PC-9 (cell line): ENCODE measurements around the gene B4GALNT3. TPM values are rescaled to one million over a fixed set of nuclear protein-coding genes. Genes with fewer than 3 reads are reported as not detected.

ENCODE experiments used
- BruUV-seq: library from RNA; stranded (reverse); fragments of 400-500 nt; replicated peaks from 2 replicates; lab custom pipeline; 2021; lab: Mats Ljungman, UMichigan
- CTCF ChIA-PET: fragments of 300-600 bp; sonication (Branson Sonifier 250); formaldehyde crosslinking; loops from one replicate; lab custom pipeline; 2022; ENCODE audit warnings: antibody characterized with exemption; lab: Charles Lee
- POLR2A ChIA-PET: fragments of 300-600 bp; sonication (Branson Sonifier 250); formaldehyde crosslinking; loops from one replicate; lab custom pipeline; 2022; ENCODE audit warnings: antibody characterized with exemption; ENCODE audit not compliant: unreplicated experiment; lab: Charles Lee
- DNase-seq, 2 experiments: peaks; one replicate each; pipeline versions ENCODE4 v3.0.0 to v3.0.0-alpha.2; 2015 to 2022; ENCODE audit warnings: mixed read lengths in 1 of 2
- H2AFZ ChIP-seq: fragments of 200-600 bp; sonication (generic); 2 replicates; pipeline ENCODE4 v1.8.1; 2017; ENCODE audit warnings: antibody characterized with exemption
- H3F3A ChIP-seq: fragments of 200-600 bp; sonication (generic); 2 replicates; pipeline ENCODE4 v1.8.1; 2017; ENCODE audit warnings: antibody characterized with exemption, mild to moderate bottlenecking, low read depth; ENCODE audit not compliant: insufficient read depth
- H3K27ac ChIP-seq: fragments of 200-600 bp; sonication (generic); 2 replicates; pipeline ENCODE4 v1.6.1; 2016; ENCODE audit warnings: mixed run types
- H3K27me3 ChIP-seq: fragments of 200-600 bp; sonication (generic); 2 replicates; pipeline ENCODE4 v1.6.1; 2016; ENCODE audit warnings: low read depth, mixed run types; ENCODE audit not compliant: insufficient read depth
- H3K36me3 ChIP-seq: fragments of 200-600 bp; sonication (generic); 2 replicates; pipeline ENCODE4 v1.6.1; 2016; ENCODE audit warnings: low read depth, mixed run types
- H3K4me1 ChIP-seq: fragments of 200-600 bp; sonication (generic); replicated peaks from 2 replicates; pipeline ENCODE4 v1.6.1; 2016; ENCODE audit warnings: mixed run types; ENCODE audit not compliant: insufficient read depth
- H3K4me2 ChIP-seq: fragments of 200-600 bp; sonication (generic); 2 replicates; pipeline ENCODE4 v1.6.1; 2017; ENCODE audit warnings: mixed run types
- H3K4me3 ChIP-seq: fragments of 200-600 bp; sonication (generic); 2 replicates; pipeline ENCODE4 v1.6.1; 2016; ENCODE audit warnings: mixed run types
- H3K79me2 ChIP-seq: fragments of 200-600 bp; sonication (generic); 2 replicates; pipeline ENCODE4 v1.6.1; 2017; ENCODE audit warnings: low read depth, mixed run types
- H3K9me2 ChIP-seq: fragments of 200-600 bp; sonication (generic); 2 replicates; pipeline ENCODE4 v1.8.1; 2017; ENCODE audit warnings: mild to moderate bottlenecking; ENCODE audit not compliant: insufficient read depth
- H3K9me3 ChIP-seq: fragments of 200-600 bp; sonication (generic); 2 replicates; pipeline ENCODE4 v1.8.1; 2016; ENCODE audit warnings: low read depth; ENCODE audit not compliant: insufficient read depth
- H4K20me1 ChIP-seq: fragments of 200-600 bp; sonication (generic); 2 replicates; pipeline ENCODE4 v1.8.1; 2017; ENCODE audit not compliant: insufficient read depth
- CTCF ChIP-seq: fragments of 200-600 bp; sonication (generic); conservative IDR thresholded peaks from 2 replicates; pipeline ENCODE4 v1.6.1; 2017; ENCODE audit warnings: mixed run types, antibody characterized with exemption, mild to moderate bottlenecking, moderate library complexity
- EZH2 ChIP-seq: fragments of 200-600 bp; sonication (generic); IDR thresholded peaks from 2 replicates; pipeline ENCODE4 v1.8.0; 2017; ENCODE audit warnings: antibody characterized with exemption, low read depth
- intact Hi-C: fragments of 100-400 bp; cut with micrococcal nuclease; formaldehyde crosslinking; loops from one replicate; pipeline ENCODE4 v1.10.0; 2022; ENCODE audit not compliant: unreplicated experiment
- total RNA-seq: library from RNA; stranded (reverse); gene quantifications from 2 replicates; pipeline ENCODE4 v1.2.3, GENCODE V29; 2021

B4GALNT3 gene
- total RNA-seq, 1 experiment from 2014 or later: 8.0 TPM

- H3K9me2 ChIP-seq: no peaks in the 10 kb centered on the region
- no peak overlapping the region for H3K27ac ChIP-seq
- intact Hi-C loops: loop anchor here (5.0 kb wide), 1 partner anchor 300 kb away; the partner anchor contains the start of gene WNK1
- H3K4me1 ChIP-seq: no peaks in the 10 kb centered on the region
- no peak for TF ChIP-seq EZH2
- no peak for TF ChIP-seq CTCF
- 0 out of 2 replicates have a peak, but pooled peaks cover 5% of the 10 kb centered on the region for H3K9me3 ChIP-seq
- no peaks in the 10 kb centered on the region for H3K79me2 ChIP-seq
- BruUV-seq: no TSS peak
- H4K20me1 ChIP-seq: no peaks in the 10 kb centered on the region
- no peak for DNase-seq
- no peak overlapping the region for H2AFZ ChIP-seq
- peaks cover 20% of the 10 kb centered on the region; the same call in 1 of the 2 replicates for H3F3A ChIP-seq
- H3K4me3 ChIP-seq: no peak overlapping the region
- ChIA-PET CTCF (interaction anchor here (0.5 to 1.1 kb wide), 6 partner anchors 21 to 464 kb away, joined by 3 to 6 read pairs (median 4); no protein-coding TSS in a partner anchor), POLR2A (no interaction called here)
- no peak overlapping the region for H3K4me2 ChIP-seq
- H3K36me3 ChIP-seq: no peaks in the 10 kb centered on the region
- peaks cover 29% of the 10 kb centered on the region for H3K27me3 ChIP-seq
Measured at GRCh38 chr12:452667-453210, 7.0 kb upstream of the B4GALNT3 start.

- Histone ChIP-seq H3K9me2 (no peaks in the 10 kb centered on the region), H4K20me1 (no peaks in the 10 kb centered on the region), H3K27me3 (peaks cover 42% of the 10 kb centered on the region), H3K9me3 (0 out of 2 replicates have a peak, but pooled peaks cover 5% of the 10 kb centered on the region), H3K36me3 (no peaks in the 10 kb centered on the region), H3K27ac (no peak overlapping the region), H3K4me1 (peaks cover 7% of the 10 kb centered on the region), H3K4me2 (no peak overlapping the region), H2AFZ (no peak overlapping the region), H3K79me2 (no peaks in the 10 kb centered on the region), H3F3A (peaks cover 25% of the 10 kb centered on the region; the same call in 1 of the 2 replicates), H3K4me3 (no peak overlapping the region)
- no peak for TF ChIP-seq EZH2
- TF ChIP-seq CTCF: no peak
- DNase-seq: no peak
- ChIA-PET POLR2A (interaction anchor here (0.5 to 0.6 kb wide), 2 partner anchors 65 to 257 kb away, joined by 4 to 6 read pairs; partner anchors contain the start of gene KDM5A), CTCF (interaction anchor here (0.6 to 0.8 kb wide), 2 partner anchors 83 to 97 kb away, joined by 3 to 5 read pairs; no protein-coding TSS in a partner anchor)
- no TSS peak for BruUV-seq
- intact Hi-C loops: loop anchor here (5.0 kb wide), 2 partner anchors 297 to 492 kb away; partner anchors contain the start of genes RAD52 and WNK1
Measured at GRCh38 chr12:454833-455232, 4.9 kb upstream of the B4GALNT3 start.

- no TSS peak for BruUV-seq
- Histone ChIP-seq H3K27me3 (peaks cover 47% of the 10 kb centered on the region), H4K20me1 (no peaks in the 10 kb centered on the region), H3F3A (peaks cover 25% of the 10 kb centered on the region; the same call in 1 of the 2 replicates), H3K79me2 (no peaks in the 10 kb centered on the region), H3K36me3 (no peaks in the 10 kb centered on the region), H3K9me3 (0 out of 2 replicates have a peak, but pooled peaks cover 5% of the 10 kb centered on the region), H3K9me2 (no peaks in the 10 kb centered on the region), H3K4me1 (peaks cover 7% of the 10 kb centered on the region), H3K27ac (no peak overlapping the region), H3K4me2 (no peak overlapping the region), H3K4me3 (no peak overlapping the region), H2AFZ (no peak overlapping the region)
- ChIA-PET CTCF (interaction anchor here (0.6 to 0.8 kb wide), 2 partner anchors 22 to 96 kb away, joined by 3 to 5 read pairs; no protein-coding TSS in a partner anchor), POLR2A (no interaction called here)
- intact Hi-C loops: loop anchor here (5.0 kb wide), 1 partner anchor 491 kb away; the partner anchor contains the start of gene RAD52
- DNase-seq: no peak
- TF ChIP-seq EZH2 (no peak), CTCF (no peak)
Measured at GRCh38 chr12:455821-456220, 3.9 kb upstream of the B4GALNT3 start.
